ENCODE measurements around the gene NKX2-3. TPM values are rescaled to one million over a fixed set of nuclear protein-coding genes. Genes with fewer than 3 reads are reported as not detected.

Gene NKX2-3
- total RNA-seq, 1 donor: not detected

DNA sequence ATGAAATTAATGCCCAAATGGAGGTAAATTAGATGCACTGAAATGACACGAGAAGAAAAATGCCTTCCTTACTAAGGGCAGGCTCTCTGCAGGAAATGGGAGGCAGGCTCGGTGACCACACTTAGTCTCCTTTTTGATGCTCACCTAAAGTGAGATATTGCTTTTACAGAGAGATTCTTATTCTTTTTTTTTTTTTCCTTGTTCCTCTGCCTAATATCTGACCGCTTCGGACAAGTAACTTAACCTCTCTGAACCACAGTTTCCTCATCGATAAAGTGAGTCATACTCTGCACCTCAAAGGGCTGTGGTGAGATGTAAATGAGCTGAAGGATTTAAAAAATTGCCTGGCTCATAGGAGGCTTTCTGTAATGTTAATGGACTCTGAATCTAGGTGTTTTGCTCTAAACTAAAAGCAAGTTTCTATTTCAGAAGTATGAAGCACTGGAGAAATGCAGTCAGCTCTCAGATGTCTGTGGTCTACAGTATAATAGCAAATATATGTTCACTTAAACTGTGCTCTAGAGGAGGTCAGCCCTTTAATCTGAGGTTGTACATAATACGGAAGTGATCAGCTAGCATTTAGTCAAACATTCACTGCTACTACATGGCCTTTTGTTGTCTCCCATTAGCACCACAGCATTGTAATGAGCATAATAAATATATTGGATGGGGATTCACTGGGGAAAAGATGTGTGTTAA is 23.2 kb downstream of the NKX2-3 start:
- DNase-seq (ENCODE audit: low read depth): no peak
- TF ChIP-seq, protein P1, sequence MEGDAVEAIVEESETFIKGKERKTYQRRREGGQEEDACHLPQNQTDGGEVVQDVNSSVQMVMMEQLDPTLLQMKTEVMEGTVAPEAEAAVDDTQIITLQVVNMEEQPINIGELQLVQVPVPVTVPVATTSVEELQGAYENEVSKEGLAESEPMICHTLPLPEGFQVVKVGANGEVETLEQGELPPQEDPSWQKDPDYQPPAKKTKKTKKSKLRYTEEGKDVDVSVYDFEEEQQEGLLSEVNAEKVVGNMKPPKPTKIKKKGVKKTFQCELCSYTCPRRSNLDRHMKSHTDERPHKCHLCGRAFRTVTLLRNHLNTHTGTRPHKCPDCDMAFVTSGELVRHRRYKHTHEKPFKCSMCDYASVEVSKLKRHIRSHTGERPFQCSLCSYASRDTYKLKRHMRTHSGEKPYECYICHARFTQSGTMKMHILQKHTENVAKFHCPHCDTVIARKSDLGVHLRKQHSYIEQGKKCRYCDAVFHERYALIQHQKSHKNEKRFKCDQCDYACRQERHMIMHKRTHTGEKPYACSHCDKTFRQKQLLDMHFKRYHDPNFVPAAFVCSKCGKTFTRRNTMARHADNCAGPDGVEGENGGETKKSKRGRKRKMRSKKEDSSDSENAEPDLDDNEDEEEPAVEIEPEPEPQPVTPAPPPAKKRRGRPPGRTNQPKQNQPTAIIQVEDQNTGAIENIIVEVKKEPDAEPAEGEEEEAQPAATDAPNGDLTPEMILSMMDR (IDR thresholded peaks at IDR 0.05; ENCODE audit: insufficient read depth, low read length): no peak
- H3K4me3 ChIP-seq (ENCODE audit: low read depth, low read length): no peak overlapping the region

DNA sequence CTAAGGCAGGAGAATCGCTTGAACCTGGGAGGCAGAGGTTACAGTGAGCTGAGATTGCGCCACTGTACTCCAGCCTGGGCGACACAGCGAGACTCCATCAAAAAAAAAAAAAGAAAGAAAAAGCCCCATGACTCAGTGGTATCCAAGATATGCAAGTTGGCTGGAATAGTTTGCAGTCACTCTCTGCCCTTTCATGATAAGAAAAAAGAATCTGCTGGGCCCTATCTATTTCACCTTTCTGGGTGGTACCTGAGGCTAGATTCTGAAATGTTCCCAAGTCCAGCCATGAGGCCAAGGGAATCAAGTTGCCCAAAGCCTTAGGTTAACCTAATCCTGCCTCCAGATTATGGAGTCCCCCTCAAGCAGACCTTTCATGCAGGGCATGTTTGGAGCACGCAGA is 24.3 kb downstream of the NKX2-3 start:
- no peak overlapping the region for H3K4me3 ChIP-seq (ENCODE audit: low read depth, low read length)
- TF ChIP-seq, protein P1 (IDR thresholded peaks at IDR 0.05; ENCODE audit: insufficient read depth, low read length): no peak
- no peak for DNase-seq (ENCODE audit: low read depth)

DNA sequence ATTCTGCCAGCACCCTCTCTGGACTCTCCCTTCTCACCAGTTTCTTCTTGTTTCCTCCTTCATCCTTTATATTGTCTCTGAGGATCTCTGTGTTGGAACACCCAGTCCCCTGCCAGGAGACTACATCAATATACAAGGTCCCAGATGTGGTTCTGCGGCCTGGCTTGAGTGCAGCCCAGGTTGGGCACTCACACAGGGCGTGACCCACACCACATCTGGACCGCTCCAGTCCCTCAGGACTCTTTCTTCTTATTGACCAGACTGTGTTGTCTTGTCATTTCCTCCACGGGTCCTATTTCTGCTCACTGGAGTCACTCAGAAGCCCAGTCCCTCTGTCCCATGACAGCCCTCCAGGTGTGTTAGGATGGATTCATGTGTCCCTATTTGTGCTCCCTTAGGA is 26.0 kb downstream of the NKX2-3 start:
- no peak for DNase-seq (ENCODE audit: low read depth)
- H3K4me3 ChIP-seq (ENCODE audit: low read depth, low read length): no peak overlapping the region
- TF ChIP-seq, protein P1 (IDR thresholded peaks at IDR 0.05; ENCODE audit: insufficient read depth, low read length): no peak

DNA sequence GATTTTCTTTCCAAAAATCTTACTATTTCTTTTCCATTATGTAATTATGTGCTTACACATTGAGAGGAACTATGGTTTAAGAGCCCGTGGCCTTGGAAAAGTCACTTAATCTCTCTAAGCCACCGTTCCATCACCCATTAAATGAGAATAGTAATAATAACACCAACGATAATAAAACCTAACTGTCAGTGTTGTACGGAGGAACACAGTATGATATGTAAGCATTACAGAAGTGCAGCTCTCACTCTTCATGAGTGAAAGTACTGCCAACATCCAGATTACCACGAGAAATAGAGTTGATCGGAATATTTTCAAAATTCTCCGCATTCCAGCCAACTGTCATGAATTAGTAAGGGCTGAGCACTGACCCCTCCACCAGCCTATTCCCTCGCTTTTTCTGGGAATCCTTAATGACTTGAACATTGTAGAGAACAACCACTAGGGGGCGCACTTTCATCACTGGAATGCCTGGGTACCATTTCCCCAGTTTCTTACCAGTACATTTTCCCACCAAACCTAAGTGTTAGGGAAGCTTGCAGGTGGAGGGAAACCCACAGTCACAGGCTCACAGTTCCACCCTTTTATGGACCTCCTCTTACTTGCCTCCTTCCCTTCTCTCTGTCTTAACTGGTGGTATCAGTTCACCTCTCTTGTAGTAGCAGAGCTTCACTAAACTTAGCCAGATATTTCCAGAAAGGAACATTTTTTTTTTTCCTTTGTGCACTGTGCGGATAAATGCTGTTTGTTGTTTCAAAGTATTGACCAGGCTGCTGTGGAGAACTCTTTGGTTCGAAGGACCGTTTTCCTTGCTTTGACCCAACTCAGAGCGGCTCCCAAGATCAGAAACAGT is 27.8 kb downstream of the NKX2-3 start:
- DNase-seq (ENCODE audit: low read depth): peak; percentile 65
- H3K4me3 ChIP-seq (ENCODE audit: low read depth, low read length): no peak overlapping the region
- TF ChIP-seq, protein P1 (IDR thresholded peaks at IDR 0.05; ENCODE audit: insufficient read depth, low read length): peak; percentile 66

DNA sequence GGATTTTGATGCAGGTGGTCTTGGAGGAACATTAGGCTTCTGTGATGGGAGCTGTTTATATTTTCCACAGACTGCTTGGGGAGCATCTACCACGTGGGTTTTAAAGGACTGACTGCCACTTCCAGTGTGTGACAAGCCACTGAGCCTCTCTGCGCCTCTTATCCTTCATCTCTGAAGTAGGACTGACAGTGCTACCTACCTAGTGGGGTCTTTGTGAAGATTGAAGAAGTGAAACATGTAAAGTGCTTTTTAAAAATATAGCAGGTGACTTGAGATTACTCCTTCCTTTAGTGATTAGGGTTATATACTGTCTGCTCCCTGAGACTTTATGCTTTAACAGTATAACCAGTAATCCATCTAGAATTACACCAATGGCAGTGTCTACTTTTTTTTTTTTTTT is 29.9 kb downstream of the NKX2-3 start:
- TF ChIP-seq, protein P1 (IDR thresholded peaks at IDR 0.05; ENCODE audit: insufficient read depth, low read length): no peak
- no peak for DNase-seq (ENCODE audit: low read depth)
- H3K4me3 ChIP-seq (ENCODE audit: low read depth, low read length): no peak overlapping the region

DNA sequence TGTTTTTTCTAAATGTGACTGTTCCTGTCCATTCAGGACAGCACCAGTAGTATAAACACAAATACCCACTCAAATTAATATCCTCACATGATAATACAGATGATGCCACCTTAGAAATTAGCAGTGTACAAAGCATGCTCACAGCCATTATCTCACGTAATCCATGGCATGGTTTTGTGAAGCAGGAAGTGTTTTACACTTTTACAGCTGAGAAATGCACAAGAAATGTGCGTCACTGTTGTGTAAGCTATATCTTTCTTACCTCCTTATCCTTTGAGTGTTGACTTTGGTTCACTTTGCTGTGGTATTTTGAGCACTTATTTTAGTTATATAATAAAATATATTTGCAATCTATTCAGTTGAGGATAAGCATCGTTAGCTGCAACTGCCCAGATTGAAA is 31.6 kb downstream of the NKX2-3 start:
- DNase-seq (ENCODE audit: low read depth): no peak
- TF ChIP-seq, protein P1 (IDR thresholded peaks at IDR 0.05; ENCODE audit: insufficient read depth, low read length): no peak
- H3K4me3 ChIP-seq (ENCODE audit: low read depth, low read length): no peak overlapping the region

Data from fibroblast of the aortic adventitia (primary cell).